ENCODE results near the gene KSR1.
"Not testable (repeated sequence)": the region's sequence is repeated elsewhere in the genome, so short reads cannot be mapped to it uniquely, and the experiment has no call there.

KSR1 gene

DNA sequence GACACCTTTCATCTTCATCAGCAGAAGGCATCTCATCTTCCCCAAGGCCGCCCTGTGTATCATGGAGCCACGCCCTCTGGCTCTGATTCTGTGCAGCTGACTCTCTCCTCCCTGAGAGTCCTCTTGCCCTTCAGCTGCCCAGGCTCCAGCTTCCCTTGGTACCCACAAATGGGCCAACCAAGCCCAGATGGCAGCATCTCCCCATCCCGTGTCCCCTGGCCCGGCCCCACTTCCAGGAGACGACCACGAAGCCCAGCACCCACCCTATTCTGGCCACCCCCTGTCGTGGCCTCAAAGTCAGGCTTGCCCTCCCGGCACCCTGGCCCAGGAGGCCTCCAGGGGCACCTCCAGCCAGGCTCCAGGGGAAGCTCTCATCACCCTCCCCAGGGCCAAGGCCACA lies 31.3 kb upstream of the KSR1 start:
- ChIA-PET POLR2A (no interaction called here), CTCF (interaction anchor here (0.9 kb wide), 1 partner anchor 70 kb away, joined by 3 read pairs; no protein-coding TSS in a partner anchor)
- TF ChIP-seq NFRKB (IDR thresholded peaks at IDR 0.05): no peak
- no peak for TF ChIP-seq BHLHE40 (IDR thresholded peaks at IDR 0.05; ENCODE audit: borderline replicate concordance)
- TF ChIP-seq CTBP1 (IDR thresholded peaks at IDR 0.05; ENCODE audit: borderline replicate concordance): no peak
- TF ChIP-seq SP1 (IDR thresholded peaks at IDR 0.05): no peak
- no peak for TF ChIP-seq ELF4 (IDR thresholded peaks at IDR 0.05)
- TF ChIP-seq, protein P1, sequence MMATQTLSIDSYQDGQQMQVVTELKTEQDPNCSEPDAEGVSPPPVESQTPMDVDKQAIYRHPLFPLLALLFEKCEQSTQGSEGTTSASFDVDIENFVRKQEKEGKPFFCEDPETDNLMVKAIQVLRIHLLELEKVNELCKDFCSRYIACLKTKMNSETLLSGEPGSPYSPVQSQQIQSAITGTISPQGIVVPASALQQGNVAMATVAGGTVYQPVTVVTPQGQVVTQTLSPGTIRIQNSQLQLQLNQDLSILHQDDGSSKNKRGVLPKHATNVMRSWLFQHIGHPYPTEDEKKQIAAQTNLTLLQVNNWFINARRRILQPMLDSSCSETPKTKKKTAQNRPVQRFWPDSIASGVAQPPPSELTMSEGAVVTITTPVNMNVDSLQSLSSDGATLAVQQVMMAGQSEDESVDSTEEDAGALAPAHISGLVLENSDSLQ (IDR thresholded peaks at IDR 0.05): no peak
- TF ChIP-seq SUZ12 (IDR thresholded peaks at IDR 0.05): no peak
- no peak for DNase-seq (ENCODE audit: extremely low spot score)

GRCh38 chr17:27425571-27425970 lies 30.7 kb upstream of the KSR1 start:
- CTCF ChIA-PET; DNase-seq (ENCODE audit: extremely low spot score); POLR2A ChIA-PET: not testable (repeated sequence)

DNA sequence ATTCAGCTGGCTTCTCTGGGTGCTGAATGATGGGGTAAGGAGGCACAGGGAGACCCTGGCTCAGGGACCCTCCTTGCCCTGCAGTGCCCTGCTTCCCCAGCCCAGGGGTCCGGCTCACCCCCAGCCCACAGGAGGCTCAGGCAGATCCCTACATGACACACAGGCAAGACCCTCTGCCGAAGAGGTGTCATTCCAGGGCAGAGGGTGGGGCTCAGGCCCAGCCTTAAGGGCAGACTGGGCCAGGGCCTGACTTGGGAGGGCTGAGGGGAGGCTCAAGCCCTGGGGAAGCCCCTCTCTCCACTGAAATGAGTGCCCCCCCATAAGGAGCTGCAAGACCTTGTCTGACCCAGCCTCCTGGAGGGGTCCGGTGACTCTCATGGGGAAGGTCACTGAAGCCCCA lies 30.3 kb upstream of the KSR1 start:
- ChIA-PET POLR2A (no interaction called here), CTCF (no interaction called here)
- no peak for DNase-seq (ENCODE audit: extremely low spot score)
- TF ChIP-seq TARDBP (IDR thresholded peaks at IDR 0.05): no peak
- TF ChIP-seq FOXK2 (IDR thresholded peaks at IDR 0.05): no peak
- no peak for TF ChIP-seq BHLHE40 (IDR thresholded peaks at IDR 0.05; ENCODE audit: borderline replicate concordance)
- no peak for TF ChIP-seq CTBP1 (IDR thresholded peaks at IDR 0.05; ENCODE audit: borderline replicate concordance)
- no peak for TF ChIP-seq ELF4 (IDR thresholded peaks at IDR 0.05)
- no peak for TF ChIP-seq FOXM1 (IDR thresholded peaks at IDR 0.05; ENCODE audit: borderline replicate concordance)
- TF ChIP-seq SUZ12 (IDR thresholded peaks at IDR 0.05): no peak
- no peak for TF ChIP-seq ARNT (IDR thresholded peaks at IDR 0.05)
- TF ChIP-seq LEF1 (IDR thresholded peaks at IDR 0.05; ENCODE audit: borderline replicate concordance): no peak

GRCh38 chr17:27426471-27426870 lies 29.8 kb upstream of the KSR1 start:
- POLR2A ChIA-PET; DNase-seq (ENCODE audit: extremely low spot score); CTCF ChIA-PET: not testable (repeated sequence)

GRCh38 chr17:27427166-27427862 lies 28.9 kb upstream of the KSR1 start:
- DNase-seq (ENCODE audit: extremely low spot score); CTCF ChIA-PET; POLR2A ChIA-PET: not testable (repeated sequence)

DNA sequence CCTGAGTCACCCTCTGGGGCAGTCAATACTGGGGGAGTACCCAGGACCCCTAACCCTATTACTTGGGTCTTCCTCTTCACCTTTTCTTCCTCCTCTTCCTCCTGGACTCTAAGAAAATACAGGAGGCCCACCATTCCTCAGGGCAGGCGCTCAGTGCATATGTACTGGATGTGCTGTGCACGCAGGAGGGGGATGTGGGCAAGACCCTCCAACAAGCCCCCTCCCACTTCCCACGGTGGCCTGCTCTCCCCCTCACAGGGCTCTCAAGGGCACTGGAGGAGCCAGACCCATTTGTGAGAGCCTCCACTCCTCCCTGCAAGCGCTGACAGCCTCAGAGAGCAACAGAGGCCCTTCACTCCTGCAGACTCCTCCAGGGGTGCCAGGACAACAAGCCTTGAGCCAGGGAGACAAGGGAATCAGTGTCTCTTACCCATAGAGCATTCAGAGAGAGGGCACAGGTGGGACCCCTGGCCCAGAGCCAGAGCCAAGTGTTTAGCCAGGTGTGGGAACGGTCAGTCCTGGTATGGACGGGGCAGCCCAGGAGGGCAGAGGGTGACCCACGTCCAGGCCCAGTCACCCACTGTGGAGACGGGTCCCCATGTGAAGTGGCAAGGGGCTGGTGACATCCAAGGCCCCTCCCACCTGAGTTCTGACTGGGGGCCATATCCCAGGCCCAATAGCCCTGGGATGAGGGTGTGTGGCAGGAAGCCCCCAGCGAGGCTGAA lies 27.3 kb upstream of the KSR1 start:
- TF ChIP-seq FOXK2 (IDR thresholded peaks at IDR 0.05): no peak
- no peak for TF ChIP-seq CTBP1 (IDR thresholded peaks at IDR 0.05; ENCODE audit: borderline replicate concordance)
- TF ChIP-seq BHLHE40 (IDR thresholded peaks at IDR 0.05; ENCODE audit: borderline replicate concordance): no peak
- TF ChIP-seq, protein P1 (IDR thresholded peaks at IDR 0.05): no peak
- TF ChIP-seq SP1 (IDR thresholded peaks at IDR 0.05): no peak
- TF ChIP-seq TARDBP (IDR thresholded peaks at IDR 0.05): no peak
- no peak for TF ChIP-seq ELF4 (IDR thresholded peaks at IDR 0.05)
- no peak for TF ChIP-seq HDGF (IDR thresholded peaks at IDR 0.05; ENCODE audit: borderline replicate concordance)
- no peak for TF ChIP-seq FOXA1 (IDR thresholded peaks at IDR 0.05)
- no peak for DNase-seq (ENCODE audit: extremely low spot score)
- POLR2A ChIA-PET: no interaction called here
- CTCF ChIA-PET: no interaction called here

GRCh38 chr17:27429666-27430382 lies 26.4 kb upstream of the KSR1 start:
- CTCF ChIA-PET: no interaction called here

More at GRCh38 chr17:27429666-27430382, 26.4 kb upstream of the KSR1 start:
- POLR2A ChIA-PET: no interaction called here
- no peak for DNase-seq (ENCODE audit: extremely low spot score)
- TF ChIP-seq LEF1 (IDR thresholded peaks at IDR 0.05; ENCODE audit: borderline replicate concordance) (no peak), BHLHE40 (IDR thresholded peaks at IDR 0.05; ENCODE audit: borderline replicate concordance) (no peak), L3MBTL2 (conservative IDR thresholded peaks at IDR 0.05) (no peak), HDGF (IDR thresholded peaks at IDR 0.05; ENCODE audit: borderline replicate concordance) (no peak), FOXK2 (IDR thresholded peaks at IDR 0.05) (no peak), SP1 (IDR thresholded peaks at IDR 0.05) (no peak), ZNF384 (IDR thresholded peaks at IDR 0.05) (no peak), ARNT (IDR thresholded peaks at IDR 0.05) (no peak), CTBP1 (IDR thresholded peaks at IDR 0.05; ENCODE audit: borderline replicate concordance) (no peak), SUZ12 (IDR thresholded peaks at IDR 0.05) (no peak), ELF4 (IDR thresholded peaks at IDR 0.05) (no peak), FOXM1 (IDR thresholded peaks at IDR 0.05; ENCODE audit: borderline replicate concordance) (no peak), TARDBP (IDR thresholded peaks at IDR 0.05) (no peak), FOXA1 (IDR thresholded peaks at IDR 0.05) (no peak), NFRKB (IDR thresholded peaks at IDR 0.05) (no peak)
- TF ChIP-seq, protein P1 (IDR thresholded peaks at IDR 0.05): no peak
